HG02610 (cell line): Measurements from ENCODE around the gene TNS3.

ENCODE experiments used
- ATAC-seq: cut with Tn5 transposase; IDR thresholded peaks from one replicate; pipeline ENCODE4 v1.9.1; 2021; ENCODE audit warnings: mild to moderate bottlenecking, moderate library complexity; ENCODE audit not compliant: unreplicated experiment

The TNS3 gene

GRCh38 chr7:47582764-47583738 is 1.1 kb upstream of the TNS3 start:
- ATAC-seq, result no peak

- no peak for ATAC-seq
Measured at GRCh38 chr7:47581438-47581803, 490 bp downstream of the TNS3 start.

- no peak for ATAC-seq
Measured at GRCh38 chr7:47580811-47581331, 1.0 kb downstream of the TNS3 start.

GRCh38 chr7:47580175-47580706 is 1.7 kb downstream of the TNS3 start:
- no peak for ATAC-seq

- no peak for ATAC-seq
Measured at GRCh38 chr7:47579458-47579857, 2.5 kb downstream of the TNS3 start.

- ATAC-seq, result no peak
Measured at GRCh38 chr7:47578579-47579270, 3.2 kb downstream of the TNS3 start.

DNA sequence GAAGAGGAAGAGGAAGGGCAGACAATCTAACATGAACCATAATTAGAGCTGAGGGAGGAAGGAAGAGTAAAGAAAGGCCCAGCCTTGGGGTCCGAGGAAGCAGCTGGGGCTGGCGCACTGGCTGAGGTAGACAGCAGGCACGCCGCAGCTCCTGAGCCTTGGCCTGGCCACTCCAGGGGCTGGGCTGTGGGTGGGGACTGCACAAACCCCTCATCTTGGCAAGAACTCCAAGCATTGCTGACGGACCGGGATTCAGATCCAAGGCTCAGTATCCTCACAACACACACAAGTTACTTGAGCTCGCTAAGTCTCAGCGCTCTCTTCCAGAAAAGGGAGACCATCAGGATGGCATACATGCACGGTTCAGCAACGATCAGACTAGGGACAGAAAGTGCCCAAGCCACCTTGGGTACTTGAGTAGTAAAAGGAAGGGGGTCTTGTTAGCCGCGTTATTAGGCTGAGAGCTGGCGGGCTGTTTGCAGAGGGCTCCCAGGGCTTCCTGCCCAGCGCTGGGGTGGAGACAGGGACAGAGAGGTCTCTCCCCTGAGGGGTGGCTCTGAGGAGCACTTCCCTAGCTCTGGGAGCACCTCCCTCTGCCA is 4.5 kb downstream of the TNS3 start:
- no peak for ATAC-seq

DNA sequence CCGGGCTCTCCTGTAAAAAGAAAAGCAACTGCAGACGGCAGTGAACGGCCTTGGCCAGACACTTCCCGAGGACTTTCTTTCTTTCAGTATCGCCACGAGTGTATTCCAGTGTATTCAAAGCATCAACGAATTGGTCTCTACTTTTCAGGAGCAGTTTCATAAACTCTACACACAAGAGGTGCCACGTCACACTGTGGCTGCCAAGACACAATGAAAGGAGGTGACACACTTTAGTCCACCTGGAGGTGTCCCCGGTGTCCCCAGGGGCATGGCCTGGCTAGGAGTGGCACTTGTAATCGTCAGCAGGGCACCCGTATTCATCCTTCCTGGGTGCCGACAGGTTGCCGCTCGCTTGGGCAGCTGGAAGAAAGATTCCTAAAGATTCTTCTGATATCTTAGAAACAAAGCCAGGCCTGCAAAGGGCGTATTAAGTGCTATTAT is 5.0 kb downstream of the TNS3 start:
- ATAC-seq, result no peak

DNA sequence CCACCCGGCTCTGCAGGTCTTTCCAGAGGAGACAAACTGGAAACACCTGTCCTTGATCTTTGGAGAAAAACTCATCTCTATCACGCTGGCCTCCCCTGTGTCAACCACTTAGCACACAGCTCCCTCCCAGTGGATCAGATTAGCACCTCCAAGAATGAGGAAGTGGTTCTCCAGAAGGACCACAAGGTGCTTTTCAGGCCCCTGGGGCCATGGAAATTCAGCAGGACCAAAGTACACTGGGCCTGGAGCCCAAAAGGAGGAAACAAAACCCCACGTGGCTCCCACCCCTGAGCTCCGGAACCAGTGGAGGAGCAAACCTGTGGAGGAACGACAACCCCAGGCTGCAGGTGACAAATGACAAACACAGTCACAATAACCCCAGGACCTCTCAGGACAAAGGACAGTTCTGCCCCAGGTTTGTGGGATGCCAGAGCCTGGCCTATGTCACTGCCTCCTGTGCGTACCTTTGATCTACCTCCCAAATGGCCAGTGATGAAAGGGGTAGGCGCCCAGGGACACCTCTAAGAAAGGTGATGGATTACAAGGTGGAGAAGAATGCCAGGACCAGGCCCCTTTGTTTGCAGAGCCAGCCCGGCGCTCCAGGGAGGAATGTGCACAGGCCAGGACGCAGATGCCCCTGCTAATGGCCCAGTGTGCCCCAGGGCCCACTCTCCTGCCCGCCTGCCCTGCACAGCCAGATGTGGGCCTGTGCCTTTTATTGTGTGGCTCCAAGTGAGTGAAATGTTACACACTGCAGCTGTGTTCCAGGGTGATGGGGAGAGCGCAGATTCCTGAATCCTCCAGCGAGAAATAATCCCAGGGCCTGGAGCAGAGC is 5.7 kb downstream of the TNS3 start:
- ATAC-seq, result peak; percentile 35

- ATAC-seq, result peak; percentile 59
Measured at GRCh38 chr7:47574482-47575329, 7.2 kb downstream of the TNS3 start.

- ATAC-seq, result no peak
Measured at GRCh38 chr7:47573758-47574481, 8.0 kb downstream of the TNS3 start.

- ATAC-seq, result no peak
Measured at GRCh38 chr7:47572939-47573757, 8.8 kb downstream of the TNS3 start.

GRCh38 chr7:47572094-47572445 is 9.8 kb downstream of the TNS3 start:
- no peak for ATAC-seq

DNA sequence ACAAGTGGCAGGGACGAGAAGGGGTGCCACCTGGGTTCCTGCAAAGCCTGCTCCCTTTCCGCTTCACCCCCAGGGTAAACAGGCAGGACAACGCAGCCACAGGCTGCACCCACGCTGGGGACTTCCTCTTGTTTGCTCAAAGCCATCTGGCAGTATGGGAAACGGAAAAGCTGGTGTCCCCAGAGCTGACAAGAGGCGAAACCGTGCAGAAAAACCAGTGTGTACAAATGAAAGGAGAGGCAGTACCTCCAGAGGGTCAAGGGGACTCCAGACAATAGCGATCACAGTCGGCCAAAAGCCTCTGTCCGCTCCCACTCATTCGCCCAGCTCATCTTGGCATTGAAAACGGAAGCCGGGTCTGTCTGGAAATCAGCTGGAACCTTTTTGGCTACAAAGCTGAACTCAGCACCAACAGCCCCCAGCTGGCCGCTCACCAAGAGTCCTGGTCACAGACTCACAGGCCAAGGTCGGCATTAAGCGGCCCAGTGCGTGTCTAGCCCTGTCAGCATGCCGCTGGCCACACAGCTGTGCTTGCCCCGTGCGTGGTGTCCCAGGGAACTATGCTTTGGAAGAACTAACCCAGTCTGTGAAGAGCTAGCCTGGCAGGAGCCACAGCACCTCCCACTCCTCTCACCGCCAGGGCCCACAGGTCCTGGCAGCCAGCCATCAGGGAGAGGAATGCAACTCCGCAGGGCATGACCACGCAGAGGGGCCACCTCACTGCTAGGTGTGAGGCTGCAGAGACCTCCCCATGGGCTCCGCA is 10.4 kb downstream of the TNS3 start:
- no peak for ATAC-seq

DNA sequence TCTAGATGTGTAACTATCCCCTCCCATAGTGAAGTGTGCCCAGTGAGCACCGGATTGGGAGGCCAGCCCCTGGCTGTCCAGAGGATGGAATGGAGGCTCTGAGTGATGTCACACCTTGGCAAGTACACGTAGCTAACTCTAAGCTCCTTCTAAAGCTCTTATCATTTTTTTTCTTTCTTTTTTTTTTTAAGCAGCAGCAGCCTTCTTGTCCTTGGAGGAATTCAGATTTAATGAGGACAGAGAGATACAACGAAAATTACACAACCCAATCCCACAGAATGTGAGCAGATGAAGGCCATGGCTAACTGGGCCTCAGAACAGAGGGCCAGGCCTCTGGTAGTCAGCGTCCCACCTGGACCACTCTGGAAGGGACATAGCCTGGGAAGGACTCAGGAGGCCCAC is 11.3 kb downstream of the TNS3 start:
- no peak for ATAC-seq

DNA sequence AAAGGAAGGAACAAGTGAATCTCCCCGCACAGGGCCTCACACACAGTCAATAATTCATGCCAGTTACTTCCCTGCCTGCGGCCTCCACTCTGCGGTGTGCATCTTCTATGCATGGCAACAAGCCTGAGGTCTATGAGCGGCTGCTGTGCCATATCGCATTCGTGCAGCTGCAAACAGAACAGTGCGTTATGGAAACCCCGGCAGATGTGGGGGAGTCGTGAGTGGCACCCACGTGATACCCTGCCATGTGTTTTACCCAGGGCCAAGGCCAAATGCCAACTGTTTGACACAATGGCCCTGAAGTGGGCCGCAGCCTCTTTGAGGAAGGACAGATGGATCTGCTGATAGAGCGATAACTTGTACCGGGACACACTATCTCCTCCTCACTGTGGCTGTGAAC is 13.4 kb downstream of the TNS3 start:
- ATAC-seq, result no peak

- ATAC-seq, result no peak
Measured at GRCh38 chr7:47568056-47568455, 13.9 kb downstream of the TNS3 start.
